ENCODE data around the gene CENPX.

The CENPX gene

GRCh38 chr17:81976332-81977210 lies 46.1 kb downstream of the CENPX start:
- peak; percentile 29 for DNase-seq

- DNase-seq: no peak
Observed at GRCh38 chr17:81973432-81973831, 49.2 kb downstream of the CENPX start.

GRCh38 chr17:81968850-81969812 lies 53.5 kb downstream of the CENPX start:
- DNase-seq: no peak

Measured in CD4-positive, alpha-beta T cell treated with Interleukin-12 subunit alpha and Interleukin-12 subunit beta, for 1 hour (primary cell).